Adrenal gland (tissue), 5 donors: ENCODE measurements around the gene CEP95.

Experiments used
- POLR2A ChIP-seq, 2 donors: fragments of 450-650 bp; IDR thresholded peaks; one replicate each; pipeline ENCODE4 v1.6.1; 2017; ENCODE audit warnings: antibody characterized with exemption in 2 of 2, mild to moderate bottlenecking in 2 of 2, moderate library complexity in 1 of 2
- TF ChIP-seq, protein P1 (sequence below), 6 experiments: fragments of 450-650 bp in 4 of 6; fragments of 200-600 bp in 2 of 6; sonication (generic) in 1 of 6; IDR thresholded peaks; 1 replicate in 5 of 6; 2 replicates in 1 of 6; pipeline versions ENCODE4 v1.5.1 to v1.8.0; 2016 to 2021; ENCODE audit warnings: antibody characterized with exemption in 6 of 6, mild to moderate bottlenecking in 2 of 6, moderate library complexity in 1 of 6
- donor health status: DM: no; HTN: no; CAD: no.

DNA sequence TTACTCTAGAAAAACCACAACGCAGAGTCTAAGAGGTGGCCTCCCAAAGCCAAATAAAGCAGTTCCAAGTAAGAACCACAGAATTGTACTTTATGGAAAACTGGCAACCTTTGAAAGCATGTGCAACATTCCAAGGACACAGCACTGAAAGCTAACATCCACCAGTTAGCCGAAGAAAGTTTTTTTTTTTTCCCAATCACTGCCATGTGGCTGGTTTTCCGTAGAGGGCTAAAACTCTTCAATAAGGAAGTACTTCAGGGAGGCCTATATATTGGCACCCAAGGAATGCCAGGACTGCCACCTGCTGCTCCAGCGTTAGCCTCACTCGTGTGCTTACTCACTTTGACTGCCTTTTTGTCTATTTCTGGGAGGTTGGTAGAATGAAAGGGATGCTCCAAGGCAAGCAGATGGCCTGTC lies 25.2 kb downstream of the CEP95 start:
- TF ChIP-seq, protein P1, sequence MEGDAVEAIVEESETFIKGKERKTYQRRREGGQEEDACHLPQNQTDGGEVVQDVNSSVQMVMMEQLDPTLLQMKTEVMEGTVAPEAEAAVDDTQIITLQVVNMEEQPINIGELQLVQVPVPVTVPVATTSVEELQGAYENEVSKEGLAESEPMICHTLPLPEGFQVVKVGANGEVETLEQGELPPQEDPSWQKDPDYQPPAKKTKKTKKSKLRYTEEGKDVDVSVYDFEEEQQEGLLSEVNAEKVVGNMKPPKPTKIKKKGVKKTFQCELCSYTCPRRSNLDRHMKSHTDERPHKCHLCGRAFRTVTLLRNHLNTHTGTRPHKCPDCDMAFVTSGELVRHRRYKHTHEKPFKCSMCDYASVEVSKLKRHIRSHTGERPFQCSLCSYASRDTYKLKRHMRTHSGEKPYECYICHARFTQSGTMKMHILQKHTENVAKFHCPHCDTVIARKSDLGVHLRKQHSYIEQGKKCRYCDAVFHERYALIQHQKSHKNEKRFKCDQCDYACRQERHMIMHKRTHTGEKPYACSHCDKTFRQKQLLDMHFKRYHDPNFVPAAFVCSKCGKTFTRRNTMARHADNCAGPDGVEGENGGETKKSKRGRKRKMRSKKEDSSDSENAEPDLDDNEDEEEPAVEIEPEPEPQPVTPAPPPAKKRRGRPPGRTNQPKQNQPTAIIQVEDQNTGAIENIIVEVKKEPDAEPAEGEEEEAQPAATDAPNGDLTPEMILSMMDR (IDR thresholded peaks at IDR 0.05): no peak
- peak in 1 of 2 donors; percentile 16 for TF ChIP-seq POLR2A (IDR thresholded peaks at IDR 0.05)
